GM23338 (cell line): ENCODE data around the gene TTBK1.

ENCODE experiments used
- CREB1 ChIP-seq: fragments of 250-450 bp; sonication (Bioruptor Pico); IDR thresholded peaks from 2 replicates; pipeline ENCODE4 v1.5.0; 2020; ENCODE audit warnings: low read depth, mild to moderate bottlenecking, moderate library complexity
- CTCF ChIP-seq, 2 experiments: fragments of 200-600 bp in 1 of 2; sonication (generic) in 1 of 2; conservative IDR thresholded peaks; 2 replicates each; pipeline versions ENCODE4 v1.5.1 to v1.6.1; 2016 to 2017; ENCODE audit warnings: antibody characterized with exemption in 2 of 2, low read depth in 2 of 2, mild to moderate bottlenecking in 2 of 2, moderate library complexity in 1 of 2
- ETS1 ChIP-seq: IDR thresholded peaks from 2 replicates; pipeline ENCODE4 v1.6.1; 2016; ENCODE audit warnings: antibody characterized with exemption
- EZH2 ChIP-seq: fragments of 200-600 bp; sonication (generic); IDR thresholded peaks from one replicate; pipeline ENCODE4 v1.8.0; 2017; ENCODE audit warnings: antibody characterized with exemption, mild to moderate bottlenecking, low read depth; ENCODE audit not compliant: unreplicated experiment
- EZH2phosphoT487 ChIP-seq: fragments of 200-600 bp; sonication (generic); IDR thresholded peaks from one replicate; pipeline ENCODE4 v1.8.1; 2018; ENCODE audit warnings: antibody characterized with exemption; ENCODE audit not compliant: unreplicated experiment
- JUNB ChIP-seq: IDR thresholded peaks from one replicate; pipeline ENCODE4 v1.6.1; 2016; ENCODE audit warnings: antibody characterized with exemption; ENCODE audit not compliant: unreplicated experiment
- POLR2AphosphoS5 ChIP-seq: IDR thresholded peaks from 2 replicates; pipeline ENCODE4 v1.6.1; 2016; ENCODE audit warnings: antibody characterized with exemption, low read depth
- REST ChIP-seq: IDR thresholded peaks from one replicate; pipeline ENCODE4 v1.6.1; 2018; ENCODE audit warnings: antibody characterized with exemption; ENCODE audit not compliant: unreplicated experiment
- ZNF114 ChIP-seq: fragments of 250-450 bp; sonication (Bioruptor Pico); IDR thresholded peaks from 2 replicates; pipeline ENCODE4 v1.5.0; 2020; ENCODE audit warnings: mild to moderate bottlenecking, moderate library complexity
- ZNF331 ChIP-seq: fragments of 250-450 bp; sonication (Bioruptor Pico); IDR thresholded peaks from 2 replicates; pipeline ENCODE4 v1.5.0; 2020; ENCODE audit warnings: low read depth, mild to moderate bottlenecking, moderate library complexity

GRCh38 chr6:43292341-43292740 lies 49.1 kb downstream of the TTBK1 start:
- TF ChIP-seq CTCF (conservative IDR thresholded peaks at IDR 0.05; ENCODE audit: low read depth in 2 of 2) (no peak), EZH2 (no peak), EZH2phosphoT487 (no peak), POLR2AphosphoS5 (no peak), REST (no peak), CREB1 (CRISPR knock-in tag) (no peak), ETS1 (no peak), JUNB (no peak), ZNF114 (CRISPR knock-in tag) (no peak), ZNF331 (CRISPR knock-in tag) (no peak)
